B cell (primary cell): ENCODE results near the gene ANKDD1A.

Experiments used
- CTCF ChIP-seq: fragments of 200-600 bp; IDR thresholded peaks from one replicate; pipeline ENCODE4 v1.8.0; 2022; ENCODE audit warnings: antibody characterized with exemption, mild to moderate bottlenecking
- EZH2 ChIP-seq: IDR thresholded peaks from 2 replicates; pipeline ENCODE4 v1.6.1; 2012; ENCODE audit warnings: borderline replicate concordance, low read depth, mild to moderate bottlenecking, moderate library complexity, low read length; ENCODE audit not compliant: insufficient read depth, poor library complexity, severe bottlenecking

- TF ChIP-seq CTCF (no peak), EZH2 (no peak)
Measured at GRCh38 chr15:64944961-64945360, 33.3 kb downstream of the ANKDD1A start.
